Activated T-helper 17 cell treated with anti-CD3 and anti-CD28 coated beads, Interleukin-2, amount 50 U/mL, for 72 hours (primary cell): Measurements from ENCODE around the gene CCN5. TPM values are rescaled to one million over a fixed set of nuclear protein-coding genes. Genes with fewer than 3 reads are reported as not detected.

Experiments
- ATAC-seq: fragments of 150-1000 bp; cut with Tn5 transposase; replicated peaks from 2 replicates; pipeline ENCODE4 v1.10.0; 2021; ENCODE audit warnings: mild to moderate bottlenecking, moderate library complexity
- H3K27ac Mint-ChIP-seq: one replicate; pipeline ENCODE4 v1.8.0; 2022; ENCODE audit warnings: mixed read lengths
- H3K27me3 Mint-ChIP-seq: one replicate; pipeline ENCODE4 v1.8.0; 2022; ENCODE audit warnings: mixed read lengths
- H3K36me3 Mint-ChIP-seq: one replicate; pipeline ENCODE4 v1.8.0; 2022; ENCODE audit warnings: low read depth, mild to moderate bottlenecking, mixed read lengths
- H3K4me1 Mint-ChIP-seq: one replicate; pipeline ENCODE4 v1.8.0; 2022; ENCODE audit warnings: mixed read lengths
- H3K4me3 Mint-ChIP-seq: one replicate; pipeline ENCODE4 v1.8.0; 2022; ENCODE audit warnings: mild to moderate bottlenecking, mixed read lengths
- H3K9me3 Mint-ChIP-seq: one replicate; pipeline ENCODE4 v1.8.0; 2022; ENCODE audit warnings: mixed read lengths
- total RNA-seq, 2 donors: library from RNA; stranded (reverse); gene quantifications; one replicate each; pipeline ENCODE4 v1.2.3, GENCODE V29; 2022

The CCN5 gene
- total RNA-seq, 2 donors from 2014 or later, result not detected

DNA sequence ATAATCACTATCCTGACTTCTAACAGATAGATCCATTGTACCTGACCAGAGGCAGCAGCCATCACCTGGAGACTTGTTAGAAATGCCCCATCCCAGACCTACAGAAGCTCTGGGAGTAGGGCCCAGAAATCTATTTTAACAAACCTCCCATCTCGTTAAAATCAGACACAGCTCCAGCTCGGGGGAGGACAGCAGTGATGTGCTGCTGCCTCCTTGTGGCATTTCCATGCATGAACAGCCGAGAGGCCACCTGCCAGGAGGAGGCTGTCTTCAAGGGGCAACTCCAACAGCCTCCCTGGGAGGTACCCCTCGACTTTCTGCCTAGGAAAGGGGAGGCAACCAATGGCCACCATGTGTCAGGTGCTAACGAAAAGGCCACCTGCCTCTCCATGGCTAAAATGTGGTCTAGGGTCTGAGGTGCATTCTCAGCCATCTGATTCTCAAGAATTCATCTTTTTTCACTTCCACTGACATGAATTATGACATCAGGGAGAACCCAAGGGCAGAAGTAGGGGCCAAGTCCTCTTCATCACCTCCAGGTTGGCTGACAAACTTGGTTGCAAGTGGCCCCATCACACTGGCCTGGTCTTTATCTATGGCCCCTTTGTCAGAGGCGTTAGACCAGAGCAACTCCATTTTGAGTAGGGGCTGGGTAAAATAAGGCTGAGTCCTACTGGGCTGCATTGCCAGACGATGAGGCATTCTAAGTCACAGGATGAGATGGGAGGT is 18.3 kb downstream of the CCN5 start:
- peaks cover 16% of the 10 kb centered on the region for H3K4me1 Mint-ChIP-seq
- peaks cover 9% of the 10 kb centered on the region for H3K9me3 Mint-ChIP-seq
- no peak overlapping the region for H3K4me3 Mint-ChIP-seq
- no peak overlapping the region for H3K27ac Mint-ChIP-seq
- no peaks in the 10 kb centered on the region for H3K36me3 Mint-ChIP-seq
- ATAC-seq, result peak; percentile 41
- H3K27me3 Mint-ChIP-seq, result no peaks in the 10 kb centered on the region

DNA sequence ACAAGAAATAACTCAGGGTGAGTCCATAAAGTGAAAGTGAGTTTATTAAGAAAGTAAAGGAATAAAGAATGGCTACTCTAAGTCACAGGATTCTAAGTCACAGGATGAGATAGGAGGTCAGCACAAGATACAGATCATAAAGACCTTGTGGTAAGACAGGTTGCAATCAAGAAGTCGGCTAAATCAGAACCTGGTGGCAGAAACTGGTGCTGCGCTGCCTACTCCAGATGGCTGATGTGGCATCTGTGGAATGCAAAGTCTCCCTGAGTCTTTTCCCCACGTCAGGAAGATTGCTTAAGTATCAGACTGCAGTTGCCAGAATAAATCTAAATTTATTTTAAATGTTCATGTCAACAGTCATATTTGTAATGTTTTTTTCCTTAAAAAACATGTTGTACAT is 19.8 kb downstream of the CCN5 start:
- Mint-ChIP-seq H3K4me1 (peaks cover 19% of the 10 kb centered on the region), H3K27ac (no peak overlapping the region), H3K9me3 (peaks cover 9% of the 10 kb centered on the region), H3K27me3 (no peaks in the 10 kb centered on the region), H3K36me3 (no peaks in the 10 kb centered on the region), H3K4me3 (no peak overlapping the region)
- no peak for ATAC-seq

DNA sequence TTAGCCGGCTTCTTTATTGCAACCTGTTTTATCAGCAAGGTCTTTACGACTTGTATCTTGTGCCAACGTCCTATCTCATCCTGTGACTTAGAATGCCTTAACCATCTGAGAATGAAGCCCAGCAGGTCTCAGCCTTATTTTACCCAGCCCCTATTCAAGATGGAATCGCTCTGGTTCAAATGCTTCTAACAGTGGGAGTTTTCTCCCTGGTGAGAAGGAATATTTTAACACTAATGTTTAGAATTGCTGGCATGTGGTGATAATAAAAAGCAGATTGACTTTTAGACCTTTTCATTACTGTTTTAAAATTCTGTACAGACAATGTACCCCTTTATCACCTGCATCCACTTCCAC is 20.6 kb downstream of the CCN5 start:
- H3K36me3 Mint-ChIP-seq, result no peaks in the 10 kb centered on the region
- H3K4me3 Mint-ChIP-seq, result peak overlapping the region; percentile 74
- no peaks in the 10 kb centered on the region for H3K27me3 Mint-ChIP-seq
- peaks cover 9% of the 10 kb centered on the region for H3K9me3 Mint-ChIP-seq
- H3K4me1 Mint-ChIP-seq, result peaks cover 19% of the 10 kb centered on the region
- no peak for ATAC-seq
- peak overlapping the region; percentile 52 for H3K27ac Mint-ChIP-seq

DNA sequence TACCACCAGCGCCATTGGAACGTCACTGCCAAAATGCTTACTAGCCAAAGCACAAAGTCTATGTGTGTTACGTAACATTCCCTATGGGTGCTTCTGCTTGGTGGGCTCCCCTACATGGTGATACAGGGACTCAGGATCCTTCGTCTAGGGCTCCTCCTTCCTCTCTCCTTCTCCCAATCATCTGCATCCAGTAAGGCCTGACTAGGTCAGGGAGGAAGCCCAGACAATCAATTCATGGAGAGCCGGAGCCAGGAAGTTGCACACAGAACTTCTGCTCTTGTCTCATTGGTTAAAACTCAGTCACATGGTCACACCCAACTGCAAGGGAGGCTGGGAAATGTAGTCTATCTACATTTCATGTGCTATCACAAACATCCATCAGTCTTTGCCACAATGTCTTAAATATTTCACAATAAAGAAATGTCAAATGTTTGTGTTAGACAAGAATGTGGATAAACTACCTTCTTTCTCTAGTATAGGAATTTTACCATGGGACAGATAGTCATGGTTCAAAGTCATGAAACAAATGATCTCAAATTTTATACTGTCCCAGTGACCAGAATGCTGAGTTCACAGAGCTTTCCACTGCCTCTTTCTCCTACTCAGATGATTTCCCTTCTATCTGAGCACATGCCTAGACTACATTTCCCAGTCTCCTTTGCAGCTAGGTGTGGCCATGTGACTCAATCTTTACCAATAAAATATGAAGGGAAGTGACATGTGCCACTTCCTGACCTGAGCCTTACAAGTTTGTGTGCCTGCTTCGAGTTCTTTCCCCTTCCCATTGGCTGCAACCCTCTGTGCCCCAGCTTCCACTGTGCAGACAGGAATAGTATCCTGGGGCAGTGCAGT is 21.2 kb downstream of the CCN5 start:
- peaks cover 9% of the 10 kb centered on the region for H3K9me3 Mint-ChIP-seq
- H3K4me1 Mint-ChIP-seq, result peaks cover 19% of the 10 kb centered on the region
- peak; percentile 74 for ATAC-seq
- peak overlapping the region; percentile 74 for H3K4me3 Mint-ChIP-seq
- H3K36me3 Mint-ChIP-seq, result no peaks in the 10 kb centered on the region
- H3K27ac Mint-ChIP-seq, result peak overlapping the region; percentile 52
- no peaks in the 10 kb centered on the region for H3K27me3 Mint-ChIP-seq

DNA sequence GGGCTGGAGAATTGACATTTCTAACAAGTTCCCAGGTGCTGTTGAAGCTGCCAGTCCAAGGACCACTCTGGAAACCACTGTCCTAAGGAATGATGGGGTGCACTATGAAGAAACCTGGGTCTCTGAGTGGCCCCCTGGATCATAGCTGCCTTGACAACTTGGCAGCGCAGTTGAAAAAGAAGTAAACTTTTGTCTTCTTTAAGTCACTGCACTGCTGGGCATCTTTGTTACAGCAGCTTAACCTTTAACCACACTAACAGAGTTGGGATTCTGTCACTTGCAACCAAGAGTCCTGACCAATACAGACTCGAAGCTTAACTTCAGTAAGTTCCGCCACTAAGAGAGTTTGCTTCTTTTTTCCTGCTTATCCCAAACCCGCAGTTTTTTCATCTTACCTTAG is 21.9 kb downstream of the CCN5 start:
- H3K4me3 Mint-ChIP-seq, result peak overlapping the region; percentile 74
- H3K36me3 Mint-ChIP-seq, result no peaks in the 10 kb centered on the region
- peaks cover 9% of the 10 kb centered on the region for H3K9me3 Mint-ChIP-seq
- no peak for ATAC-seq
- no peak overlapping the region for H3K27ac Mint-ChIP-seq
- H3K4me1 Mint-ChIP-seq, result peaks cover 19% of the 10 kb centered on the region
- H3K27me3 Mint-ChIP-seq, result no peaks in the 10 kb centered on the region

DNA sequence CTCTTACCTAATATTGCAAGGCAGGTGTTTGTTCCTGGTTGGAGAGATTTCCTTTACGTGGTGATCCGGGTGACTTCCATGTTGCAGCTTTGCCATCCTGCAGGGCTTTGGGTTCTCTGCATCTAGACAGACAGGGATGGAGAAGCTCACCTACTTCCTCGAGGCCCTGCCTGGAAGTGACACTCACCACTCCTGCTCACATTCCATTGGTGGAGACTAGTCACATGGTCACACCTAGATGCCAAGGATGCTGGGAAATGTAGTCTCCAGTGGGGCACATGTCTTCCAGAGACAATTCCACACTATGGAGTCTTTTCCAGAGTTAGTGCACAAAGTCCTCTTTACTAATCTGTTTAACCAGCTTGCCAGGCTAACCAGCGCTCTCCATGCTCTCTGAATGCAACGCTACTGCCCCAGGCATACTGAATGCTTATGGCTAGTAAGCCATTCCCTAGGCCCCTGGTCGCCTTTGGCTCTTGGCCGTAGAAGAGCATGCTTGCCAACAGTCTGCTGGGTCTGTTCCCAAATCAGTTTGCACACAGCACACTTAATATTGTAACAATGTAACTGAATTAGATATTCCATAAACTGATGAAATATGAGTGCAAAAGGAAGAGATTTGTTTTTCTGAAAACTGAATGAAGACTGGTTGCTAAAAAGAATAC is 23.8 kb downstream of the CCN5 start:
- H3K27me3 Mint-ChIP-seq, result no peaks in the 10 kb centered on the region
- H3K27ac Mint-ChIP-seq, result peak overlapping the region; percentile 58
- peak overlapping the region; percentile 75 for H3K4me3 Mint-ChIP-seq
- ATAC-seq, result peak; percentile 84
- H3K9me3 Mint-ChIP-seq, result peaks cover 9% of the 10 kb centered on the region
- no peaks in the 10 kb centered on the region for H3K36me3 Mint-ChIP-seq
- H3K4me1 Mint-ChIP-seq, result peaks cover 14% of the 10 kb centered on the region

DNA sequence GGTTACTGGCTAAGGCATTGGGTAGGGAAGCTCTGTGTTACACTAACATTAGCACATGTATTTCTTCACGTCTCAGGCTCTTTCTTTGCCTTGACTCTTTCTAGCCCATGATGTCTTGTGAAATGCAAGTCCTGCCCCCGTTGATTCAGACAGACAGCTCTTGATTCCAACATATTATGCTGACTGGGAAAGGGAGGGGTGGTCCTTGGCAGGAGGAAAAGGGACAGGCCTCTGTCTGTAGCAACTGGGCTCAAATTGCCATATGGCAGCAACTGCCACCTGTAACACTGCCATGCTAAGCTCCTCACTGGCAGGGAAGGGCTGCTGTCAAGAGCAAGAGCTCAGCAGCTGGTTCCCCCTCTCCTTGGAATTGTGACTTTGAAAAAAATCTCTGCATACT is 24.8 kb downstream of the CCN5 start:
- Mint-ChIP-seq H3K4me1 (peaks cover 14% of the 10 kb centered on the region), H3K9me3 (peaks cover 9% of the 10 kb centered on the region), H3K27me3 (peaks cover 1% of the 10 kb centered on the region), H3K4me3 (no peak overlapping the region), H3K27ac (no peak overlapping the region), H3K36me3 (no peaks in the 10 kb centered on the region)
- ATAC-seq, result no peak

DNA sequence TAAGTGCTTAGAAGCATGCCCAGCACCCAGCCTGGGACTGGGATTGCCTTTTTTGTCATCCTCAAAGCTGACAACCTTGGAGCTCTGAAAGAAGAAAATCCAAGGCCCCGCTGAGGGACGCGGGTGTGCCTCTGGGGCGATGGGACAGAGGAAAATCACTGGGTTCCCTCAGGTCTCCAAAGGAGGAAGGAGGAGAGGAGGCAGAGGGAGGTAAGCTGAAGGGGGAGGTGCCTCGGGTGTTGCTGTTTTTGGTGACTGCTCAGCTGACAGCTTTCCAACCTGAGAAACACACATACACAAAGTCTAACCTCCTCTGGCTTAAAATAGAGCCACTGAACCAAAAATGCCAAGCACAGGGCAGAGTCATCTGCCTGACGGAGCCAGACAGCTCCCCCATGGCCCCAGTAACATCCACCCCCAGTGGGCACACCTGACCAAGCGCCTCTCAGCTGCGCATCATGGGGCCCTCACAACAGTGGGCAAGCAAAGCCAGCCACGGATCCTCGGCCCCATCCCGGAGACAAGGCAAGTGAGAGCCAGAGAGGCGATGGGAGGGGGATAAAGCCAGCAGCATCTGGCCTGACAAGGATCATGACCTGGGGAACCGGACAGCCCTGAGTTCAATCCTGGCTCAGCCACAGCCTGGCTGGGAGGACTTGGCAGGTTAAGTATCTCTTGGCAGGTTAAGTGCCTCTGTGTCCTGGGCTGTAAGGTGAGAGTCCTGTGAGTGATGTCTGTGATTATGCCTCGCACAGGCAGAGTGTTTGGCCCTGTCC is 27.3 kb downstream of the CCN5 start:
- Mint-ChIP-seq H3K36me3 (no peaks in the 10 kb centered on the region), H3K4me1 (peaks cover 13% of the 10 kb centered on the region), H3K27ac (no peak overlapping the region), H3K9me3 (no peaks in the 10 kb centered on the region), H3K27me3 (peaks cover 9% of the 10 kb centered on the region), H3K4me3 (no peak overlapping the region)
- ATAC-seq, result no peak

DNA sequence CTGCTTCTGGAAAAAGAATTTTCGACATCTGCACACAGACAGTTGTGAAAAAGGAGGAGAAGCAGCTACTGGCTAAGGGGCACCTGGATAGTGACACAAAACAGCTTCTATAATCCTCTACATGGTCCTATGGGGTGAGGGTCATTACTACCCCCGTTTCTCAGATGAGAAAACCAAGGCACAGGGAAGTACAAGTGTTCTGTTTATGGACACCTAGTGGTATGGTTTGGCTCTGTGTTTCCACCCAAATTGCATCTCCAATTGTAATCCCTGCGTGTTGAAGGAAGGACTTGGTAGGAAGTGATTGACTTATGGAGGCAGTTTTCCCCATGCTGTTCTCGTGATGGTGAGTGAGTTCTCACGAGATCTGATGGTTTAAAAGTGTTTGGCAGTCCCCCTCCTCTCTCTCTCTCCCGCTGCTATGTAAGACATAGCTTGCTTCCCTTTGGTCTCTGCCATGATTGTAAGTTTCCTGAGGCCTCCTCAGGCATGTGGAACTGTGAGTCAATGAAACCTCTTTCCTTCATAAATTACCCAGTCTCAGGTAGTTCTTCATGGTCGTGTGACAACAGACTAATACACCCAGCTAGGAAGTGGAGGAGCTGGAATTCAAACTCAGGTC is 28.0 kb downstream of the CCN5 start:
- Mint-ChIP-seq H3K4me3 (no peak overlapping the region), H3K27ac (no peak overlapping the region), H3K4me1 (peaks cover 15% of the 10 kb centered on the region), H3K9me3 (no peaks in the 10 kb centered on the region), H3K36me3 (no peaks in the 10 kb centered on the region), H3K27me3 (peaks cover 9% of the 10 kb centered on the region)
- no peak for ATAC-seq

DNA sequence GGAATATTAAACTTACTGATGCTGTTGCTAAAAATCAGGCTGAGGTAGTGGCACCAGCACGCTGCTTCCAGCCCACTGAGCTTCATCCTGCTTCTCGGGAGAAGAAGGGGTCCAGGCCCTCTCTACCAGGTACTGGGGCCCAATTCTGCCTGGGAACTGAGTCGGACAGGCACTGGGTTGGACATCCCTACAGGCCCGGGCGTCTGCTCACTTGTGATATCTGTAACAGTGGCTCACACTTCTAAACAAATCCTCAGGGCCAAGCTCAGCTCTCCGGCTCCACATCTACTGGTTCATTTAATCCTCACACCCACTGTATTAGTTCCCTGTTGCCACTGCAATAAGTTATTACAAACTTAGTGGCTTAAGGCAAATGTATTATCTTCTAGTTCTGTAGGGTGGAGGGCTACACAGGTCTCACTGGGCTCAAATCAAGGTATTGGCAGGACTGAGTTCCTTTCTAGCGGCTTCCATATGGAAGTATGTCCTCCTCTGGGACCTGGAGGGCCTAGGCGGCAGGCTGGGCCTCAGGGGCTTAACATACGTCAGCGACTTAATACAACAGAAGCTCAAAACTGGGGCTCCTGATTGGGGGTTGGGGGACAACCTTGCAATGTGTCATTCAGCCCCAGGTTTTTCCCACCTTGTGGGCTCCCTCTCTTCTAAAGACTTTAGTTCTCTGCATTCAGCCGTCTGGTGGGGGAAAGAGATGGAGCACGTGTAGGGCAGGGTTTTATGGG is 28.9 kb downstream of the CCN5 start:
- H3K4me3 Mint-ChIP-seq, result no peak overlapping the region
- ATAC-seq, result no peak
- H3K4me1 Mint-ChIP-seq, result peaks cover 11% of the 10 kb centered on the region
- H3K9me3 Mint-ChIP-seq, result no peaks in the 10 kb centered on the region
- no peak overlapping the region for H3K27ac Mint-ChIP-seq
- peaks cover 10% of the 10 kb centered on the region for H3K27me3 Mint-ChIP-seq
- H3K36me3 Mint-ChIP-seq, result no peaks in the 10 kb centered on the region

DNA sequence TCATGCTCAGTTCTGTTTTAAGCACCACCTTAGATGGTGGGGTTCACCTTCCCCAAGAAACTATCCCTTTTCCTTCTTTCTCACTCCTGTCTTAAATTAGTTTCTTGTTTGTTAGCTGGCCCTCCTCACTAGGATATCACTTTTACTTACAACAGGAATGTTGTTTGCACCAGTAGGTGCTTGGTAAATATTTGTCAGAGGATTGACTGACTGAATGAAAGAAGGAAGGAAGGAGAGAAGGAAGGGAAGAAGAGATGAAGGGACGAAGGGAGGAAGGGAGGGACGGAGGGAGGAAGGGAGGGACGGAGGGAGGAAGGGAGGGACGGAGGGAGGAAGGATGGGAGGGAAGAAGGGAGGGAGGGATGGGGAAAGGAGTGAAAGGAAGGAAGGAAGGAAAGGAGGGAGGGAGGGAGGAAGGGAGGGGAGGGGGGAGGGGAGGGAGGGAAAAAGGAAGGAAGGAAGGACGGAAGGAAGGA is 30.0 kb downstream of the CCN5 start:
- Mint-ChIP-seq H3K4me3 (peak overlapping the region; percentile 78), H3K9me3 (no peaks in the 10 kb centered on the region), H3K27ac (peak overlapping the region; percentile 18), H3K27me3 (peaks cover 18% of the 10 kb centered on the region), H3K36me3 (no peaks in the 10 kb centered on the region), H3K4me1 (peaks cover 11% of the 10 kb centered on the region)
- no peak for ATAC-seq

DNA sequence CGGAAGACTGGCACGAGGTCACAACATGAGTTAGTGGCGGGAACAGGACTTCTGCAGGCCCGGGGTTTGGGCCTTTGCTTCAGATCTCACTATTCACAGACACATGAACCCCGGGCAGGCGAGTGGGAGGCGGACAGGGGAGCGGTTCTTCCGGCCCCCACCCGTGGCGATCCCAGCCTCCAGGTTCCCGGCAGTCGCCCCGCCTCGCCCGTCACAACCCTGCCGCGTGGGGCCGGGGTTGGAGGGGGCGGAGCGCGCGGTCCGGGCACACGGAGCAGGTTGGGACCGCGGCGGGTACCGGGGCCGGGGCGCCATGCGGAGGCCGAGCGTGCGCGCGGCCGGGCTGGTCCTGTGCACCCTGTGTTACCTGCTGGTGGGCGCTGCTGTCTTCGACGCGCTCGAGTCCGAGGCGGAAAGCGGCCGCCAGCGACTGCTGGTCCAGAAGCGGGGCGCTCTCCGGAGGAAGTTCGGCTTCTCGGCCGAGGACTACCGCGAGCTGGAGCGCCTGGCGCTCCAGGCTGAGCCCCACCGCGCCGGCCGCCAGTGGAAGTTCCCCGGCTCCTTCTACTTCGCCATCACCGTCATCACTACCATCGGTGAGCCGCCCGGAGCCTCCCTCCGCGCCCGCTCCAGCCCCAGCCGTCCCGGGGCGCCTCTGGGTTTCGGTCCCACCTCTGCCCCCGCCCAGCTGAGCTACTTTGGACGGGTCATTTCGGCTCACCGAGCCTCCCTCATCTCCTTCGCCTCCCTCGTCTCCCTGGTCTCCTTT is 30.6 kb downstream of the CCN5 start, which contains the start of gene KCNK15:
Gene KCNK15 (plus strand): TSS at position 268 of the 769 bp plus-strand sequence. CDS start 46 bp downstream, at position 314.
- Mint-ChIP-seq H3K36me3 (no peaks in the 10 kb centered on the region), H3K4me3 (peak within 1 kb of the TSS; percentile 78), H3K27ac (peak within 1 kb of the TSS; percentile 24), H3K9me3 (no peaks in the 10 kb centered on the region), H3K4me1 (peaks cover 11% of the 10 kb centered on the region), H3K27me3 (peaks cover 18% of the 10 kb centered on the region)
- ATAC-seq, result peak; percentile 71
